ENCODE data around the gene MAP1S. TPM values are rescaled to one million over a fixed set of nuclear protein-coding genes. Genes with fewer than 3 reads are reported as not detected.
"Not testable (repeated sequence)": the region's sequence is repeated elsewhere in the genome, so short reads cannot be mapped to it uniquely, and the experiment has no call there.

The MAP1S gene
- total RNA-seq, 1 donor from 2014 or later, result 55.8 TPM

GRCh38 chr19:17754634-17755442 lies 35.6 kb downstream of the MAP1S start:
- intact Hi-C loops (cut with DNase I), result no loop called here
- no peak for ATAC-seq
- DNase-seq (ENCODE audit: low spot score), result no peak

GRCh38 chr19:17755443-17755890 lies 36.2 kb downstream of the MAP1S start:
- intact Hi-C loops (cut with DNase I), result no loop called here
- no peak for DNase-seq (ENCODE audit: low spot score)
- no peak for ATAC-seq

DNA sequence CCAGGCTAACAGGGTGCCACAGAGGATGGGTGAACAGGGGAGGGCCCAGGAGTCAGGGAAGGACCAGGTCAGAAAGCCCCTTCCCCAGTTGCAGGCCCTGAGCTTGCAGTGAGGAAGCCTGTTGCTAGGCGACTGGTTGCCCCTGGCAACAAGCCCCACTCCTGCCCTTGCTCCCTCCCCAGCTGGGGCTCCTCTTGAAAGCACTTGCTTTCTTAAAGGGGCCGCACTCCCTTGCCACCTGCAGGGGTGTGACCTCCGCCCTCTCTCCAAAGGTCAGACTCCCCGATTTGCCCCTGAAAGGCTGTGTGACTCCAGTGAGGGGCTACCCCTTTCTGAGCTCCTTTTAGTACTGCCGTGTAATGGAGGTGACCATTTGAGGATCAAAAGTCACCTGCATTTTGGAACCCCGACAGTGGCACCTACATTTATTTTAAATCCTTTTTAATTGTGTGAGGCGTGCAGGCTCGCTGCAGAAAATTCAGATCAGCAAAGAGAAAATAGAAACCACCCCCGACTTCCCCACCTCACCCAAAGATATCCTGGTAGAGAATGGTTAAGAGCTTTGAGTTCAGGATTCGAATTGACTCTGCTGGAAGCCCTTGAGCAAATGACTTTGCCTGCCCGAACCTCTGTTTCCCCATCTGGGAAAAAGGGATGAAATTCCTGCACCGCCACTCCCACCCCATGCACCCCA lies 36.8 kb downstream of the MAP1S start:
- ATAC-seq (no peak), DNase-seq (ENCODE audit: low spot score) (no peak)
- intact Hi-C loops (cut with DNase I), result no loop called here

DNA sequence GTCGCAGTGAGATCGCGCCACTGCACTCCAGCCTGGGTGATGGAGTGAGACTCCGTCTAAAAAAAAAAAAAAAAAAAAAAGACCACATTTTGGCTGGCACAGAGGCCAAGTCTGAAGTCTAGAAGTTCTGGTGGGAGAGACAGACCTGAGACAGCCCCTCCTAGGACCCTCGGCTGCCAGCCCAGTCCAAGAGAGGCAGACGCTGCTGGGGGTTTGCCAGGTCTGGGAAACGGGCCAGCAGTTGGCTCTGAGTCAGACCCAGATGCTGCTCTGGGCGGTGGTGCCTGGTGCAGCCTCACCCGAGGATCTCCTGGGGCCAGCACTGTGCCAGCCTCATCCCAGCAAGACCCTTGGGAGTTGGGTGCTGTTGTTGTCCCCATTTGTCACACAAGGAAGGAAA lies 37.8 kb downstream of the MAP1S start:
- DNase-seq (ENCODE audit: low spot score), result no peak
- intact Hi-C loops (cut with DNase I), result no loop called here
- no peak for ATAC-seq

GRCh38 chr19:17758515-17758914 lies 39.2 kb downstream of the MAP1S start:
- no peak for ATAC-seq
- DNase-seq (ENCODE audit: low spot score), result no peak
- intact Hi-C loops (cut with DNase I), result no loop called here

DNA sequence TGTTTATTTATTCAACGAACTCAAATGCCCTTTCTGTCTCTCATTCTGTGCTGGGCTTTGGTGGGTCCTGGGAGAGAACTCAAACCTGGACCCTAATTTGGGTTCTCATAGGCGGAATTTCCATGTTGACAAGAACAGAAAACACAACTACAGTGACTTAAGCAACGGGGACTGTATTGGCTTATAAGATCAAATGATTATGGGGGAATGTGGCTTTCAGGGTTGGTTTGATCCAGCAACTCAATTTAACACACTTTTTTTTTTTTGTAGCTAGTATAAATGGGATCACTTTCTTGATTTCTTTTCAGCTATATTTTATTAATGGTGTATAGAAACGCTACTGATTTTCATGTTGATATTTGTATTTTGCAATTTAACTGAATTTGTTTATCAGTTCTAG lies 41.9 kb downstream of the MAP1S start:
- DNase-seq (ENCODE audit: low spot score) (no peak), ATAC-seq (no peak)
- intact Hi-C loops (cut with DNase I), result no loop called here

GRCh38 chr19:17762505-17763229 lies 43.4 kb downstream of the MAP1S start:
- DNase-seq (ENCODE audit: low spot score), result no peak
- intact Hi-C loops (cut with DNase I), result no loop called here

GRCh38 chr19:17764348-17764747 lies 45.1 kb downstream of the MAP1S start:
- no peak for DNase-seq (ENCODE audit: low spot score)
- ATAC-seq, result no peak
- intact Hi-C loops (cut with DNase I), result no loop called here

More at GRCh38 chr19:17762505-17763229, 43.4 kb downstream of the MAP1S start:
- ATAC-seq, result no peak

DNA sequence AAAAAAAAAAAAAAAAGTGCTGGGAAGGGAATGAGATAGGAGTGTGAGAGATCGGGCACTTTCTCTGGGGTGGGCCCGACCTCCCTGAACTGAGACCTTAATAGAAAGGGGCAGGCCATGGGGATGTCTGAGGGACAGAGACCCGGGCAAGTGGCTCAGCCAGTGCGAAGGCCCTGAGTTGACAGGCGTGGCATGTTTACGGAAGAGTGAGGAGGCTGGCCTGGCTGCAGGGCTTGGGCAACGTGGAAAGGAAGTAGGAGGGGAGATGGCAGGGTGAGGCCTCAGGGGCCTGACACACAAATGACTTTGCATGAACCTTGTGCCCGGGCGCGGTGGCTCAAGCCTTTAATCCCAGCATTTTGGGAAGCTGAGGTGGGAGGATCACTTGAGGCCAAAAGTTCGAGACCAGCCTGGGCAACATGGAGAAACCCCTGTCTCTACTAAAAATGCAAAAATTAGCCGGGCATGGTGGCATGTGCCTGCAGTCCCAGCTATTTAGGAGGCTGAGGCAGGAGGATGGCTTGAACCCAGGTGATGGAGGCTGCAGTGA lies 45.9 kb downstream of the MAP1S start:
- ATAC-seq (peak; percentile 58), DNase-seq (ENCODE audit: low spot score) (peak; percentile 64)
- intact Hi-C loops (cut with DNase I), result no loop called here

- ATAC-seq (peak; percentile 88), DNase-seq (ENCODE audit: low spot score) (peak; percentile 86)
- intact Hi-C loops (cut with DNase I), result no loop called here
Observed at GRCh38 chr19:17766543-17767131, 47.4 kb downstream of the MAP1S start.

DNA sequence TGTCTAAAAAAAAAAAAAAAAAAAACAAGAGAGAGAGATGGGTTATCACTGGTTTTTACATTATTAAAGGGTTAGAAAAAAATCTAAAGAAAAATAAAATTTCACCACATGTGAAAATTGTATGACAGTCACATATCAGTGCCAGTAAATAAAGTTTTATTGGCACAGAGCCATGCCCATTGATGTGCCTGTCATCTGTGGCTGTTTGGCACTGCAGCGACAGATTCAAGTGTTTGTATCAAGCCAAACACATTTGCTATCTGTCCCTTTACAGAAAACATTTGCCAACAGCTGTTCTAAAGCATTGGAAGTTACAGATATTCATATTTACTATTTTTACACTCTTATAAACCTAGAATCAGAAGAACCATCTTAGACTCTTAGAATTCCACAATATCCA lies 48.3 kb downstream of the MAP1S start:
- DNase-seq (ENCODE audit: low spot score), result no peak
- ATAC-seq, result no peak
- intact Hi-C loops (cut with DNase I), result no loop called here

GRCh38 chr19:17770613-17771012 lies 51.3 kb downstream of the MAP1S start:
- DNase-seq (ENCODE audit: low spot score) (no peak), ATAC-seq (no peak)
- intact Hi-C loops (cut with DNase I), result no loop called here

GRCh38 chr19:17772172-17772571 lies 52.9 kb downstream of the MAP1S start:
- DNase-seq (ENCODE audit: low spot score), result no peak
- intact Hi-C loops (cut with DNase I), result no loop called here
- ATAC-seq, result no peak

DNA sequence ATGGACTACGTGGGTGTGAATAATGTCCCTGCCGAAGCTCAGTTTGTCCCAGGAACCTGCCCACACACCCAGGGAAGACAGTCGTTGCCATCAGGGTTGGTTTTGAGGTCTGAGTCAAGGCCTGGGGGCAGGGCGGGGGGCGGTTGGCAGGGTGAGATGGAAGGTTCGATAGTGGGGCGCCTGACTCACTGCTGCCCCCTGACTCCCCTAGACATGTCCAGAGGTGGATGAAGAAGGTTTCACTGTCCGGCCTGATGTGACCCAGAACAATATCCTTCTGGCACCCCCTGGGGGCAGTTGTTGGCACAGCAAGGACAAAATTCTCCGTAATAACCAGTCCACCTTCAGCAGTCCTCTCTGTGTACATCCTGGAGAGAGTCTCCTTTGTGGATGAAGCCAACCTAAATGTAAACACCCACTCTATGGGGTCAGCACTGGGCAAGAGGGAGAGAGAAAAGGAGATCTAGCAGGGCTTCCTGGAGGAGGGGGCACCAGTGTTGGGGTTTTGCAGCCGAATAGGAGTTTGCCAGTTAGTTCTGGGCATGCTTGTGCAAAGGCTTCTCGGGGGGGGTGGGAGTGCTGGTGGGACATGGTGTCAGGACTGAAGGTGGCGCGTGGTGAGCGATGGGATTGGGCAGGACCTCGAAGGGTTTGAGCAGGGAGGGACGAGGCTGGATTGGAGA lies 56.1 kb downstream of the MAP1S start:
- no peak for DNase-seq (ENCODE audit: low spot score)
- ATAC-seq, result no peak
- intact Hi-C loops (cut with DNase I), result no loop called here

- DNase-seq (ENCODE audit: low spot score), result no peak
- intact Hi-C loops (cut with DNase I), result no loop called here
- ATAC-seq, result peak; percentile 23
Observed at GRCh38 chr19:17775991-17776803, 56.9 kb downstream of the MAP1S start.

DNA sequence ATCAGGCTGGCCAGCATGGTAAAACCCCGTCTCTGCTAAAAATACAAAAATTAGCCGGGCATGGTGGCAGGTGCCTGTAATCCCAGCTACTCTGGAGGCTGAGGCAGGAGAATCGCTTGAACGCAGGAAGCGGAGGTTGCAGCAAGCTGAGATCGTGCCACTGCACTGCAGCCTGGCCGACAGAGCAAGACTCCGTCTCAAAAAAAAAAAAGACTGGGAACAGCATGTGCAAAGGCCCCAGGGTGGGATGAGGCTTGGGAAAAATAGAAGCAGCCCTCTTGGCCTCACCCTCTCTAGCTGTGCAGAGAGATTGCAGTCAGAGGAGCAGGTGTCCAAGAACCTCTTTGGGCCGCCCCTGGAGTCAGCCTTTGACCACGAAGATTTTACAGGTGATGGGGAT lies 58.6 kb downstream of the MAP1S start:
- DNase-seq (ENCODE audit: low spot score); intact Hi-C loops (cut with DNase I); ATAC-seq: not testable (repeated sequence)

GRCh38 chr19:17778251-17778967 lies 59.1 kb downstream of the MAP1S start:
- DNase-seq (ENCODE audit: low spot score) (peak; percentile 73), ATAC-seq (peak; percentile 36)
- intact Hi-C loops (cut with DNase I), result no loop called here
